HFFc6 (cell line): ENCODE data around the gene LBX1. TPM values are rescaled to one million over a fixed set of nuclear protein-coding genes. Genes with fewer than 3 reads are reported as not detected.
A peak's percentile ranks its signal among the peaks of the same experiment; 100 is the strongest.

ENCODE experiments used
- DNase-seq: peaks from one replicate; pipeline ENCODE4 v3.0.0-alpha.2; 2018
- H3K27ac Mint-ChIP-seq: 2 replicates; pipeline ENCODE4 v1.8.0; 2020; ENCODE audit warnings: mild to moderate bottlenecking, mixed read lengths
- H3K27me3 Mint-ChIP-seq: 2 replicates; pipeline ENCODE4 v1.8.0; 2021; ENCODE audit warnings: mild to moderate bottlenecking, moderate library complexity, mixed read lengths; ENCODE audit not compliant: insufficient read depth
- H3K36me3 Mint-ChIP-seq: 2 replicates; pipeline ENCODE4 v1.8.0; 2021; ENCODE audit warnings: low read depth, mixed read lengths
- H3K4me1 Mint-ChIP-seq: 2 replicates; pipeline ENCODE4 v1.8.0; 2020; ENCODE audit warnings: low read depth, mixed read lengths
- H3K4me3 Mint-ChIP-seq: 2 replicates; pipeline ENCODE4 v1.8.0; 2020; ENCODE audit warnings: mild to moderate bottlenecking, moderate library complexity, mixed read lengths
- H3K9me3 Mint-ChIP-seq: 2 replicates; pipeline ENCODE4 v1.8.0; 2020; ENCODE audit warnings: mild to moderate bottlenecking, mixed read lengths
- total RNA-seq, 6 experiments: library from RNA; stranded (reverse); fragmentation: NEBNext Ultra II Directional; extraction: Animal tissue kit (Norgen Biotek cat#: 25700); gene quantifications; 2 replicates in 1 of 6; 3 replicates in 5 of 6; pipeline ENCODE4 v1.2.3, GENCODE V29; 2021
- TF ChIP-seq, protein P1 (sequence below): fragments of 200-600 bp; sonication (generic); IDR thresholded peaks from 2 replicates; pipeline ENCODE4 v1.5.0; 2021; ENCODE audit warnings: antibody characterized with exemption, mild to moderate bottlenecking

Gene LBX1
- total RNA-seq, 6 experiments from 2014 or later: not detected

DNA sequence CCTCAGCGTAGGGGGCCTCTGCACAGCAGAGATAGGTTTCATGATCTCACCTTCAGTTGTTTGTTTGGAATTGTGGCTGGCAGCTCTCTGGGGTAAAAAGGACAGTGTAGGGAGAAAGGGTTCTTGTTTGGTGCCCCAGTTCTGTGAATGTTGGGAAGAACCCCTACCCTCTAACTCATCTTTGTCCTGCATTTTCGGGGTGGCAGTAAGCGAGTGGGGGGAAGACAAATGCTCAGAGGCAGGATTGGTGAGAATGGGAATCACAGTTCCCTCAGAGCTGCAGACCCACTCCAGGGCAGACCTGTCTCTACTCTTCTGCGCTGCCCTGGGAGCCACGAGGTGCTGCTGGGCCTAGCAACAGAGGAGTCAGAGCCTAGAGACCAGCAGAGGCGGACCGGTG is 1.8 kb upstream of the LBX1 start:
- H3K4me1 Mint-ChIP-seq: peaks cover 13% of the 10 kb centered on the region
- 0 out of 2 replicates have a peak, but pooled peaks cover 3% of the 10 kb centered on the region for H3K36me3 Mint-ChIP-seq
- DNase-seq: no peak
- TF ChIP-seq, protein P1, sequence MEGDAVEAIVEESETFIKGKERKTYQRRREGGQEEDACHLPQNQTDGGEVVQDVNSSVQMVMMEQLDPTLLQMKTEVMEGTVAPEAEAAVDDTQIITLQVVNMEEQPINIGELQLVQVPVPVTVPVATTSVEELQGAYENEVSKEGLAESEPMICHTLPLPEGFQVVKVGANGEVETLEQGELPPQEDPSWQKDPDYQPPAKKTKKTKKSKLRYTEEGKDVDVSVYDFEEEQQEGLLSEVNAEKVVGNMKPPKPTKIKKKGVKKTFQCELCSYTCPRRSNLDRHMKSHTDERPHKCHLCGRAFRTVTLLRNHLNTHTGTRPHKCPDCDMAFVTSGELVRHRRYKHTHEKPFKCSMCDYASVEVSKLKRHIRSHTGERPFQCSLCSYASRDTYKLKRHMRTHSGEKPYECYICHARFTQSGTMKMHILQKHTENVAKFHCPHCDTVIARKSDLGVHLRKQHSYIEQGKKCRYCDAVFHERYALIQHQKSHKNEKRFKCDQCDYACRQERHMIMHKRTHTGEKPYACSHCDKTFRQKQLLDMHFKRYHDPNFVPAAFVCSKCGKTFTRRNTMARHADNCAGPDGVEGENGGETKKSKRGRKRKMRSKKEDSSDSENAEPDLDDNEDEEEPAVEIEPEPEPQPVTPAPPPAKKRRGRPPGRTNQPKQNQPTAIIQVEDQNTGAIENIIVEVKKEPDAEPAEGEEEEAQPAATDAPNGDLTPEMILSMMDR: no peak
- H3K27me3 Mint-ChIP-seq: peaks cover 79% of the 10 kb centered on the region
- H3K27ac Mint-ChIP-seq: no peak overlapping the region
- no peaks in the 10 kb centered on the region for H3K9me3 Mint-ChIP-seq
- H3K4me3 Mint-ChIP-seq: no peak overlapping the region

DNA sequence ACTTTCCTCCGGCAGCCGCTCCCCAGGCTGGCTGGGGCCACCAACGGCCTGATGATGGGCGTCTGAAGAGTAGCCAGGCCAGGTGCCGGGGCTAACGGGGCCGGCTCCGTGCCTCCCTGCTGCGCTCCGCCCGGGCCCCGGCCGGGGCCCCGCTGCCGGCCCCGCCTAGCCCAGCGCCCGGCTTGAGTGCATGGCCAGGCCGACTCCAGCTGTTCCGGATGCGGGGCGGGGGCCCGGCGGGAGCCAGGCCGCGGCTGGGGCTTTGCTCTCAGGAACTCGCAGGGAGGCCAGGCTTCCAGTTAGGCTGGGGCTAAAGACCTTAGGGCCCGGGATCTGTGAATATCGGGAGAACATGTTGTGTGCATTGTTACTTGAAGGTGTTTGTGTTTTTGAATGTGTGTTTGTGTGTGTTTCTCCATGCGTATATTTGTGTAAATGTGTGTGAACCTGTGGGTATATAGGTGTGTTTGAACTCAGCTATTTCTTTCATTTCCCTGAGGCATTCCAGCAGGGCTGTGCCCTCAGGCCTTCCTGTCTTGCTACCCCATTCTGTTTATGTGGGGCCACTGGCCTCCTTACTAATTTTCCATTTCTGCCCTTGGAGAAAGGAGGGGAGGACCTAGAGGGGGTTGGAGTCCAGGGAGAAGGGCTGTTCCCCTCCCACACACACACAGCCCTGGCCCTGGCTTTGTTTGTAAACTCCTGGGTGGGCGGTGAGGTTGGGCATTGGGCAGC is 1.1 kb upstream of the LBX1 start:
- Mint-ChIP-seq H3K27ac (no peak overlapping the region), H3K36me3 (0 out of 2 replicates have a peak, but pooled peaks cover 3% of the 10 kb centered on the region), H3K4me1 (peaks cover 15% of the 10 kb centered on the region; the same call in 1 of the 2 replicates), H3K27me3 (peaks cover 80% of the 10 kb centered on the region), H3K9me3 (no peaks in the 10 kb centered on the region), H3K4me3 (no peak overlapping the region)
- DNase-seq: no peak
- TF ChIP-seq, protein P1: no peak

DNA sequence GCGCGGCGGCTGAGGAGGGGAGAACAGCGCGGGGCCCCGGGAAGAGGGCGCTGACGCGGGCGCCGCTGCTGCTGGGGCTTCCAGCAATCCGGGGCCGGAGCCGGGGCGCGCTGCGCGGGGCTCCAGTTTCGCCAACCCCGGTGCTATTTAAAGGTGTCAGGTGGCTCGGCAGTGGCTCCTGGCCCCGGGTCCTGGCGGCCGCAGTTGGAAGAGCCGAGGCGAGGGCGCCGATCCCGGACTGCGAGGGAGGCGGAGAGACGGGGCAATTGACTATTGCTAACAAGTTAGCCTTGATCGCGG is 347 bp downstream of the LBX1 start:
- TF ChIP-seq, protein P1: no peak
- no peak for DNase-seq
- Mint-ChIP-seq H3K4me3 (peak overlapping the region; percentile 4; the same call in 1 of the 2 replicates), H3K9me3 (no peaks in the 10 kb centered on the region; the same call in 1 of the 2 replicates), H3K36me3 (peaks cover 8% of the 10 kb centered on the region; the same call in 1 of the 2 replicates), H3K27me3 (peaks cover 77% of the 10 kb centered on the region), H3K27ac (no peak overlapping the region), H3K4me1 (peaks cover 22% of the 10 kb centered on the region)

DNA sequence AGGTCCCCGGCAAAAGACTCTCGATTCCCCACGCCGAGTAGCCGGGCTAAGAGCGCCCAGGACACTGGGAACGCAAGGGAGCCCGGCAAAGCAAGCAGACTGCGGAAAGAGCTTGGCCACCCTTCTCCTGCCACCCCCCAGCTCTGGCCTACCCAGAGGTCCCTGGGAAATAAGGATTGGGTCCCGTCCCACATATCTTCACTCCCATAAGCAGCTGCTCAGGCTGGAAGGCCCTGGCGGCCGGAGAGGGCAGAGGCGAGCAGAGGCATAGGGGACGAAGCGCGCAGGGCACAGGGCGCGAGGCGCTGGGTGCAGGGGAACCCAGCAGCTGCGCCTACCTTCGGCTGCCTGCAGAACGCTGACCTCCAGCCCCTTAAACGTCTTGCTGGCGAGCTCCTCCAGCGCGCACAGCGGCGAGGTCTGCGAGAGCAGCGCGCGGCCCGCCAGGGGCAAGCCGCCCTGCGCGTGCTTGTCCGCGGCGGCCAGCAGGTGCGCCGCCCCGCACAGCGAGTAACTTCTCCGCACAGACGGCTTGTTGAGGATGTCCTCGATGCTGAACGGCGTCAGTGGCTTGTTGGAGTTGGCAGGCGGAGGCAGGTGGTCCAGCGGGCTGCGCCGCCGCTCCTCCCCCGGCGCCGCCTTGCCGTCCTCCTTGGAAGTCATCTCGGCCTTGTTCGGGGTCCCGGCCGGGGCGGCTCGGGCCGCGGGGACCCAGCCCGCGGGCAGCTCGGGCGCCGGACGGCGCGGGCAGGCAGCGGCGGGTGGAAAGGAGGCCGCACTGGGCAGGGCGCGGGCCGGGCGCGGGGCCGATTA is 904 bp downstream of the LBX1 start:
- TF ChIP-seq, protein P1: no peak
- Mint-ChIP-seq H3K27ac (no peak overlapping the region), H3K4me3 (no peak overlapping the region), H3K27me3 (peaks cover 78% of the 10 kb centered on the region), H3K36me3 (peaks cover 8% of the 10 kb centered on the region; the same call in 1 of the 2 replicates), H3K4me1 (peaks cover 22% of the 10 kb centered on the region), H3K9me3 (no peaks in the 10 kb centered on the region; the same call in 1 of the 2 replicates)
- no peak for DNase-seq

DNA sequence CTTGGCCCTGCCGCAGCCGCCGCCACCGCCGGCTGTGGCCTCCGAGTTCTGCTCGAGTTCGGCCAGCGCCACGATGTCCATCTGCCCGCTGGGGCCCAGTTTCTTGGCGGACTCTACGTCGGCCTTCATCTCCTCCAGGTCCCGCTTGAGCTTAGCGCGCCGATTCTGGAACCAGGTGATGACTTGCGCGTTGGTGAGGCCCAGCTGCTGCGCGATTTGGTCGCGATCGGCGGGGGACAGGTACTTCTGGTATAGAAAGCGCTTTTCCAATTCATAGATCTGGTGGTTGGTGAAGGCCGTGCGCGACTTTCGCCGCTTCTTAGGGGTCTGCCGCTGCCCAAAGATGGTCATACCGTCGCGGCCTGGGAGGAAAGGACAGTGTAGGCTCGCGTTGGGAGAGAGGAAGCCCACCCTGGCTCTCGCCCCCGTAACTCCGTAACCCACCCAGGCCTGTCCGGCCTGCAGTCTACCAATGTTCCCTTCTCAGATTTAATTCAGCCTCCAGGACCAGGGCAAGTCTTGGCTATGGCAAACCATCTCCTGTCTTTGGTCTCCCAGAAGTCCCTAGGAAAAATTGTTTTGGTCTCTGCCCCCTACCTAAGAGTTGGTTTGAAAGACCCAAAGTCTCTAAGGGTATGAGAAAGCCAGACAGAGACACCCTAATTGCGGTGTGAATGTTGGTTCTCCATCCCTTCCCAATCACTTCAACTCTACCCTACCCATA is 1.7 kb downstream of the LBX1 start:
- Mint-ChIP-seq H3K27ac (no peak overlapping the region), H3K36me3 (peaks cover 8% of the 10 kb centered on the region; the same call in 1 of the 2 replicates), H3K27me3 (peaks cover 78% of the 10 kb centered on the region), H3K9me3 (no peaks in the 10 kb centered on the region; the same call in 1 of the 2 replicates), H3K4me1 (peaks cover 22% of the 10 kb centered on the region), H3K4me3 (no peak overlapping the region)
- TF ChIP-seq, protein P1: no peak
- DNase-seq: no peak
